Lower leg skin (tissue), 4 donors: ENCODE results near the gene ZC3HAV1. TPM values are rescaled to one million over a fixed set of nuclear protein-coding genes. Genes with fewer than 3 reads are reported as not detected.

Experiments used
- DNase-seq, 2 donors: peaks; one replicate each; pipeline ENCODE4 v3.0.0-alpha.2; 2019; ENCODE audit warnings: low spot score in 2 of 2
- H3K4me3 ChIP-seq: fragments of 200-600 bp; sonication (generic); 2 replicates; pipeline ENCODE4 v1.5.1; 2017; ENCODE audit warnings: mild to moderate bottlenecking, low read depth; ENCODE audit not compliant: poor library complexity, severe bottlenecking
- POLR2A ChIP-seq, 2 donors: fragments of 450-650 bp; IDR thresholded peaks; one replicate each; pipeline ENCODE4 v1.6.1; 2016 to 2017; ENCODE audit warnings: antibody characterized with exemption in 2 of 2, mild to moderate bottlenecking in 1 of 2, moderate library complexity in 1 of 2
- WGBS, 2 donors: methylation state at CpG; one replicate each; pipeline ENCODE4 v1.1.5; 2018; 5-methylcytosine and 5-hydroxymethylcytosine counted together
- intact Hi-C: fragments of 100-400 bp; cut with DNase I; formaldehyde crosslinking; loops from one replicate; pipeline ENCODE4 v1.15.0; 2023; ENCODE audit warnings: low total_unique reads
- total RNA-seq, 4 donors: library from RNA; depleted of rRNA; stranded (reverse); fragments of >200 nt; gene quantifications; one replicate each; pipeline ENCODE4 v1.1.0, GENCODE V29; 2016
- TF ChIP-seq, protein P1 (sequence below), 3 donors: fragments of 450-650 bp; IDR thresholded peaks; one replicate each; pipeline ENCODE4 v1.5.1; 2016; ENCODE audit warnings: antibody characterized with exemption in 3 of 3, mild to moderate bottlenecking in 3 of 3, moderate library complexity in 2 of 3

The ZC3HAV1 gene
- total RNA-seq, 4 donors from 2014 or later: 15.4 to 25.8 (median 22.9) TPM

DNA sequence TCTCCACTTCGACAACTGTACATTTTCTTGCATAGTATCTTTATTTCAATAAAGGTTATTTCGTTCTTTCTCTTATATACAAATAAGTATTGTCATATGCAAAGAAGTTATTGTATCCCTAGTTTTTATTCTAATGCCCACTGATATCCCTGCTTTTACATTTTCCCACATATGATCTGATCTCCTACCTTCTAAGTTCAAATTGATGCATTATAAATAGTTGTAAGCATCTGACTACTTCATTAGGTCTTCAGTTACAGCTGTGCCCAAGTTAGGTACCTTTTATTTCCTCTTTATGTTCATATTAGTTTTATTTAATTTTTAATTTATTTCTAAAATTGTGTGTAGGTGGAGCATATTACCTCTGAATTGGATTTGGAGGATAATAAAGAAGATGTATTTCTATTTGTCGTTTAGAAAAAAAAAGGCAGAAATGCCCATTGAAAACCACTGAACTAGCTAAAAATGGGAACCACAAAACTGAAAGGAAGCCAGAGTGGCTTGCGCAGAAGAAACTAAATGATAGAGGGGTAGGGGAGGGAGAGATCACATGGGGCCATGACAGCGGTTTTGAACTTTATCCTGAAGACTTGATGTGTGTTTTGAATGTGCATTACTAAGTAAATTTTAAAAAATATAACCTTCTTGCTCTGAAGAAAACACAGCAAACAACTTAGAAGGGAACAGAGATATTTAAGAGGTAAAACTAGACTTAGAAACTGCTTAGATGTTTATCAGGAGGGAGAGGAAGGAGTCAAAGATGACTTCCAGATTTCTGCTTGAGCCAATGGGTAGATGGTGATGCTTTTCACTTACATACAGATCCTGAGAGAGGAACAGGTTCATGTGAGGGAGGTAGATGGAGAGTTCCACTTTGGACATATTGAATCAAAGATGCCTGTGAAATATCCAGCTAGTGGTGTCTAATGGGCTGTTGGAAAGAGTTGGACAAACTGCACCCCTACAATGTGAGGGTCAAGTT, 64.4 kb downstream of the ZC3HAV1 start:
- H3K4me3 ChIP-seq: no peak overlapping the region
- WGBS, 2 donors: 87 to 88% methylated on average over 5 of the region's 5 CpGs
- TF ChIP-seq, protein P1, sequence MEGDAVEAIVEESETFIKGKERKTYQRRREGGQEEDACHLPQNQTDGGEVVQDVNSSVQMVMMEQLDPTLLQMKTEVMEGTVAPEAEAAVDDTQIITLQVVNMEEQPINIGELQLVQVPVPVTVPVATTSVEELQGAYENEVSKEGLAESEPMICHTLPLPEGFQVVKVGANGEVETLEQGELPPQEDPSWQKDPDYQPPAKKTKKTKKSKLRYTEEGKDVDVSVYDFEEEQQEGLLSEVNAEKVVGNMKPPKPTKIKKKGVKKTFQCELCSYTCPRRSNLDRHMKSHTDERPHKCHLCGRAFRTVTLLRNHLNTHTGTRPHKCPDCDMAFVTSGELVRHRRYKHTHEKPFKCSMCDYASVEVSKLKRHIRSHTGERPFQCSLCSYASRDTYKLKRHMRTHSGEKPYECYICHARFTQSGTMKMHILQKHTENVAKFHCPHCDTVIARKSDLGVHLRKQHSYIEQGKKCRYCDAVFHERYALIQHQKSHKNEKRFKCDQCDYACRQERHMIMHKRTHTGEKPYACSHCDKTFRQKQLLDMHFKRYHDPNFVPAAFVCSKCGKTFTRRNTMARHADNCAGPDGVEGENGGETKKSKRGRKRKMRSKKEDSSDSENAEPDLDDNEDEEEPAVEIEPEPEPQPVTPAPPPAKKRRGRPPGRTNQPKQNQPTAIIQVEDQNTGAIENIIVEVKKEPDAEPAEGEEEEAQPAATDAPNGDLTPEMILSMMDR (IDR thresholded peaks at IDR 0.05): no peak
- TF ChIP-seq POLR2A (IDR thresholded peaks at IDR 0.05): no peak
- intact Hi-C loops: no loop called here
- no peak for DNase-seq

DNA sequence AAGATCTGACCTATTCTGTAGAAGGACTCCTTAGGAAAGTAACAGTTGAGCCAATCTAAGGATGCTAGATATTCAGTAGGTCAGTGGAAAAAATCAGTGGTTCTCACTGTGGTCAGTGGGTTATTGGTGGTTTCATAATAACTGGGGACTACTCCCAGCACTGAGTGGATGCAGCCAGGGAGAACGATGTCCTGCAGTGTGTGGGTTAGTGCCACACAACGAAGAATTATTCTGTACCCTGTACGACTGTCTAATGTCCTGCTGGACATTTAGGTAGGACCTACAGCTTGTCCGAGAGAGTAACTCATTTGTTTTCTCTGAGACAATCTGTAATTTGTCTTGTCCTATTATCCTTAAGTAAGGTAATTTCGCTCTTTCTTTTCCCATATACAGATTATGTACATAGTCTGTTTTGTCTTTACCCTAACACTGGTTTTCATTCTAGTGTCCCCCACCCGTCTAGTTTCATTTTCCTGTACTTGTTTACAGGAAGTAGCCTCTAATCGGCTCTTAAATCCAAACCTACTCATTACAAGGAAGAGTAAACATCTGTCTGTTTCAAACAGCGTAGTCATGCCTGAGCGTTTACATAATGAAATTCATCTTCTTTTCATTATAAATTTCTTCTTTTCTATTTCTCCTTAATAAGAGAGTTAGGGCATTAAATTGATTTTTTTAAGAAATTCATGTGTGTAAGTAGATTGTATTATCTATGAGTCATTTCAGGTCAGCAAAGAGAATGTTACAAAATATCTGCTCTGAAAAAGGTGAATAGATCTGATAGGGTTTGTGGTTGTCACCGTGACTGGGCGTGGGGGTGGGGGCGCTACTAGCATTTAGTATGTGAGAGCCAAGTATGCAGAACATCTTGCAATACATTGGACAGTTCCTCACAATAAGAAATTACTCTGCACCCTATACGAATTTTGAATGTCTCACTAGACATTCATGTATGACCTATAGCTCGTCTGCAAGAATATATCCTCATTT, 65.4 kb downstream of the ZC3HAV1 start:
- DNase-seq: no peak
- no peak for TF ChIP-seq POLR2A (IDR thresholded peaks at IDR 0.05)
- TF ChIP-seq, protein P1 (IDR thresholded peaks at IDR 0.05): no peak
- H3K4me3 ChIP-seq: no peak overlapping the region
- intact Hi-C loops: no loop called here
- WGBS, 2 donors: 75 to 79% methylated on average over 14 of the region's 14 CpGs

DNA sequence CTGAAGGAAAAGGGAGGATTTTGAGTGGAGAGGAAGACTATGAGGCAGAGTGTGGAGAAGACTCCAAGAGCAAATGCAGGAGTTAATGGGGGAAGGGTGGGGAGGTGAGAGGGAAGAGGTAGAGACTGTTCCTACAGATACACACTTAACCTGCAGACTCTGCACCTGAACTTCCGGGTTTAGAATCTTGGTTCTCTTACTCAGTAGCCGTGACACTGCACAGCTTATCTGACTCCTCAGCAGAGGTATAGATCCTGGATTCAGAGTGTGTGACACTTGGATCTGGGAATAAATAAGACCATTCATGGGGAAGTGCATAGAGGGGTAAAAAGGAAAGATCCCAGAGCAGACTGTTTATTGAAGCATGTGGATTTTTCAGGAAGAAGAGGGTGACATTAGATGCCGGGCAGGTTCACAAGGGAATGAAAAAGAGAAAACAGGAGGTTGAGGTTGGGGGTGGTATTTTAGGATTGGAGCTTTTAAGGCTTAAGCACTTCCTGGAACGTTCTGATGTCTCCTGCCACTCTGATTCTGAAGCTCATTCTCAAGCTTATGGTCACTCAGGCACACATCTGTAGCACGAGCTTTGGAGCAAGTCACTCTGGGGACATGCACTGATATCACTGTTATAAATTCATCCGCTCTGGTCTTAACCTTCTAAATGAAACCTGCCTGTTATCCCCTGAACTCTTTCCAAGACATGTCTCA, 68.0 kb downstream of the ZC3HAV1 start:
- H3K4me3 ChIP-seq: no peak overlapping the region
- DNase-seq: no peak
- intact Hi-C loops: no loop called here
- TF ChIP-seq POLR2A (IDR thresholded peaks at IDR 0.05): no peak
- TF ChIP-seq, protein P1 (IDR thresholded peaks at IDR 0.05): no peak
- WGBS, 2 donors: 65 to 72% methylated on average over 6 of the region's 6 CpGs

DNA sequence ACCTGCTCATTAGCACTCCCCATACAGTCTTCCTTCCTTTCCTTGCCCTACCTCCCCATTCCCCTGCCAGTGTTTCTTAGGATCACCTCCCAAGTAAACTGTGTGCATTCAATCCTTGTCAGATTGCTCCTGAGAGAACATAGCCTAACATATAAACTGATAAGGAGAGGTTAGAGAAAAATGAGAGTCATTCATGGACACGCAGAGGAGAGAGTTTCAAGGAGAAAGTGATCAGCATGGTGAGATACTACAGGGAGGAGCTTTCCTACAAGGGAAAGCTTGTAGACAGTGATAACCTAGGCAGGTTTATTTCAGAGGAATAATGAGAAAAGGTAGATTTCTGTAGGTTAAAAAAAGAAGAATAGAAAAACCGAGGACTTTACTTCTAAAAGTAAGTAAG, 70.8 kb downstream of the ZC3HAV1 start:
- 89 to 96% methylated on average over 2 of the region's 2 CpGs for WGBS, 2 donors
- intact Hi-C loops: no loop called here
- no peak overlapping the region for H3K4me3 ChIP-seq
- TF ChIP-seq, protein P1 (IDR thresholded peaks at IDR 0.05): no peak
- no peak for TF ChIP-seq POLR2A (IDR thresholded peaks at IDR 0.05)
- no peak for DNase-seq

DNA sequence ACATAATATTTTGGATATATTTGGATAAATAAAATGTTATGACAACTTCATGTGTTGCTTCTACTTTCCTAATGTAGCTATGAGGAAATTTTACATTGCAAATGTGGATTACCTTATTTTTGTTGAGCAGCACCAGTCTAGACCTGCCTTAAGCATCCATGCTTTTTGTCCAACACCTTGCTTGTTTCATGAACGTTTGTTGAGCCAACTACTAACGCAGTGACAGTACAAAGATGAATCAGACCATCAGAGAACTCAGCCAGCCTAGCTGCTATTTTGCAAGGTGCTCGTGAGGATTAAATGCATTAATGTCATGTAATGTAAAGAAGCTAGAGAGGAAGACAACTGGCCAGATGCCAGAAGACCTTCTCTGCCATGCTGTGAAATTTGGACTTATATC, 72.6 kb downstream of the ZC3HAV1 start:
- H3K4me3 ChIP-seq: no peak overlapping the region
- intact Hi-C loops: no loop called here
- peak in 1 of 2 donors; percentile 18 for DNase-seq
- WGBS, 2 donors: 50 to 53% methylated on average over 3 of the region's 3 CpGs
- TF ChIP-seq, protein P1 (IDR thresholded peaks at IDR 0.05): no peak
- TF ChIP-seq POLR2A (IDR thresholded peaks at IDR 0.05): no peak
